HFFc6 (cell line): ENCODE results near the gene MARCHF3. TPM values are rescaled to one million over a fixed set of nuclear protein-coding genes. Genes with fewer than 3 reads are reported as not detected.

Source experiments
- DNase-seq: peaks from one replicate; pipeline ENCODE4 v3.0.0-alpha.2; 2018
- H3K27ac Mint-ChIP-seq: 2 replicates; pipeline ENCODE4 v1.8.0; 2020; ENCODE audit warnings: mild to moderate bottlenecking, mixed read lengths
- H3K27me3 Mint-ChIP-seq: 2 replicates; pipeline ENCODE4 v1.8.0; 2021; ENCODE audit warnings: mild to moderate bottlenecking, moderate library complexity, mixed read lengths; ENCODE audit not compliant: insufficient read depth
- H3K36me3 Mint-ChIP-seq: 2 replicates; pipeline ENCODE4 v1.8.0; 2021; ENCODE audit warnings: low read depth, mixed read lengths
- H3K4me1 Mint-ChIP-seq: 2 replicates; pipeline ENCODE4 v1.8.0; 2020; ENCODE audit warnings: low read depth, mixed read lengths
- H3K4me3 Mint-ChIP-seq: 2 replicates; pipeline ENCODE4 v1.8.0; 2020; ENCODE audit warnings: mild to moderate bottlenecking, moderate library complexity, mixed read lengths
- H3K9me3 Mint-ChIP-seq: 2 replicates; pipeline ENCODE4 v1.8.0; 2020; ENCODE audit warnings: mild to moderate bottlenecking, mixed read lengths
- CTCF ChIP-seq: fragments of 200-600 bp; sonication (generic); IDR thresholded peaks from 2 replicates; pipeline ENCODE4 v1.5.0; 2021; ENCODE audit warnings: antibody characterized with exemption, mild to moderate bottlenecking
- total RNA-seq, 6 experiments: library from RNA; stranded (reverse); fragmentation: NEBNext Ultra II Directional; extraction: Animal tissue kit (Norgen Biotek cat#: 25700); gene quantifications; 2 replicates in 1 of 6; 3 replicates in 5 of 6; pipeline ENCODE4 v1.2.3, GENCODE V29; 2021

Gene MARCHF3
- total RNA-seq, 6 experiments from 2014 or later = 12.3 to 17.8 (median 13.3) TPM

GRCh38 chr5:126829098-126829497, 201.3 kb downstream of the MARCHF3 start:
- H3K4me1 Mint-ChIP-seq = no peaks in the 10 kb centered on the region
- H3K4me3 Mint-ChIP-seq = no peak overlapping the region
- no peaks in the 10 kb centered on the region for H3K9me3 Mint-ChIP-seq
- no peak overlapping the region for H3K27ac Mint-ChIP-seq
- no peak for TF ChIP-seq CTCF
- H3K36me3 Mint-ChIP-seq = peaks cover 20% of the 10 kb centered on the region
- peaks cover 2% of the 10 kb centered on the region for H3K27me3 Mint-ChIP-seq
- DNase-seq = no peak

- no peak for TF ChIP-seq CTCF
These were observed 203.6 kb downstream of the MARCHF3 start for GRCh38 chr5:126826619-126827215.

GRCh38 chr5:126819253-126819652, 211.1 kb downstream of the MARCHF3 start:
- Mint-ChIP-seq H3K27me3 (peaks cover 1% of the 10 kb centered on the region; the same call in 1 of the 2 replicates), H3K4me3 (no peak overlapping the region), H3K9me3 (no peaks in the 10 kb centered on the region), H3K27ac (no peak overlapping the region), H3K36me3 (peaks cover 11% of the 10 kb centered on the region), H3K4me1 (peaks cover 13% of the 10 kb centered on the region)
- no peak for DNase-seq
- TF ChIP-seq CTCF = no peak

More at GRCh38 chr5:126826619-126827215, 203.6 kb downstream of the MARCHF3 start:
- no peak overlapping the region for H3K27ac Mint-ChIP-seq
- no peaks in the 10 kb centered on the region for H3K9me3 Mint-ChIP-seq
- H3K4me1 Mint-ChIP-seq = no peaks in the 10 kb centered on the region
- no peak overlapping the region for H3K4me3 Mint-ChIP-seq
- no peak for DNase-seq
- peaks cover 22% of the 10 kb centered on the region for H3K36me3 Mint-ChIP-seq
- H3K27me3 Mint-ChIP-seq = no peaks in the 10 kb centered on the region; the same call in 1 of the 2 replicates

GRCh38 chr5:126818736-126819135, 211.6 kb downstream of the MARCHF3 start:
- Mint-ChIP-seq H3K27me3 (peaks cover 1% of the 10 kb centered on the region; the same call in 1 of the 2 replicates), H3K4me1 (peaks cover 15% of the 10 kb centered on the region), H3K27ac (no peak overlapping the region), H3K4me3 (no peak overlapping the region), H3K9me3 (no peaks in the 10 kb centered on the region), H3K36me3 (peaks cover 11% of the 10 kb centered on the region)
- no peak for TF ChIP-seq CTCF
- no peak for DNase-seq

Other genes with a start within 250 kb of the MARCHF3 start
- gene C5orf63, start 42.9 kb upstream of the MARCHF3 start, total RNA-seq = 1 to 10 TPM in 2 of 6 experiments, under 1 TPM in 4; 0.41 to 3.8 (median 0.71) TPM